ENCODE data around the gene ANKRD44. TPM values are rescaled to one million over a fixed set of nuclear protein-coding genes. Genes with fewer than 3 reads are reported as not detected.

ANKRD44 gene
- total RNA-seq, 1 experiment from 2014 or later = 7.8 TPM

DNA sequence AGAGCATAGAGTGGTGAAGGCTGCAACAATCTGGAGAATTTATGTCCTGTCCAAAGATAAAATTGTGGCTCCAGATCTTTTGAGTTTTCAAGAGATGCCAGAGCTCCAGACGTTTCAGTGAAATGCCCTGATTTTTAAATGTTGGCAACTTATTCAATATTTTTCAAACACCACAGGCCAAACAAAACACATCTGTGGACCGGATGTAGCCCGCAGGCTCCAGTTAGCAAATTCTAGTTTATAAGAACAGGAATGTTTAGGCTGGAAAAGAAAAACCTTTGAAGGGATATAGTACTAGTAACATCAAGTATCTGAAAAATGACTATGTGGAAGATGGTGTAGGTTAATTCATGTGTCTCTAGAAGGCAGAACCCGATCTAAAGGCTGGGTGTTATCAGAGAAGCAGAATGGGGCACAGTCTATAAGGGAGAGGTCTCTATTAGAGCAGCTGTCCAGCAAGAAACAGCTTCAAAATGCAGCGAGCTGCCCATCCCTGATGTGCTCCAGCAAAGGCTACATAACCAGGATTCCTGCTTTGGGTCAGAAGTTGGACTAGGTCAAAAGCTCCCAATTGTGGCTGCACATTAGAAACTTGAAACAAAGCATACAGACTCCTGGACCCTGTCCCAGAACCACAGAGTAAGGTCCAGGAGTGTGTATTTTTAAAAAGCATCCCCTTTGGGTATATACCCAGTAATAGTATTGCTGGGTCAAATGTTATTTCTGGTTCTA, 105.9 kb downstream of the ANKRD44 start:
- Histone ChIP-seq H3K9me3 (ENCODE audit: control insufficient read depth, insufficient read depth, low read depth, low read length) (no peaks in the 10 kb centered on the region), H3K36me3 (ENCODE audit: control insufficient read depth, insufficient read depth, low read length) (no peaks in the 10 kb centered on the region), H3K4me3 (ENCODE audit: low read depth in 2 of 2, low read length in 2 of 2) (no peak overlapping the region), H3K4me1 (ENCODE audit: control insufficient read depth, insufficient read depth, low read length) (no peaks in the 10 kb centered on the region), H3K27me3 (ENCODE audit: control insufficient read depth, insufficient read depth, low read length) (no peaks in the 10 kb centered on the region), H3K27ac (ENCODE audit: low read length) (no peak overlapping the region)
- in situ Hi-C loops (cut with HindIII; ENCODE audit: low pct_unique_long_range_greater_than_20kb, low sequenced_read_pairs) = no loop called here
- no TSS peak for BruUV-seq (replicated peaks)
- POLR2A ChIA-PET = no interaction called here
- DNase-seq (ENCODE audit: low read depth, low spot score) (no peak), ATAC-seq (no peak)
- intact Hi-C loops (cut with micrococcal nuclease; ENCODE audit: unreplicated experiment) = no loop called here
- CTCF ChIA-PET = no interaction called here
- no peak for TF ChIP-seq POLR2AphosphoS5 (IDR thresholded peaks at IDR 0.05; ENCODE audit: low read depth, low read length)
- TF ChIP-seq TCF7L2 (IDR thresholded peaks at IDR 0.05; ENCODE audit: low read depth, low read length) = no peak
- no peak for TF ChIP-seq SIN3A (IDR thresholded peaks at IDR 0.05; ENCODE audit: borderline replicate concordance, insufficient read depth, low read depth, low read length)
- TF ChIP-seq, protein P1, sequence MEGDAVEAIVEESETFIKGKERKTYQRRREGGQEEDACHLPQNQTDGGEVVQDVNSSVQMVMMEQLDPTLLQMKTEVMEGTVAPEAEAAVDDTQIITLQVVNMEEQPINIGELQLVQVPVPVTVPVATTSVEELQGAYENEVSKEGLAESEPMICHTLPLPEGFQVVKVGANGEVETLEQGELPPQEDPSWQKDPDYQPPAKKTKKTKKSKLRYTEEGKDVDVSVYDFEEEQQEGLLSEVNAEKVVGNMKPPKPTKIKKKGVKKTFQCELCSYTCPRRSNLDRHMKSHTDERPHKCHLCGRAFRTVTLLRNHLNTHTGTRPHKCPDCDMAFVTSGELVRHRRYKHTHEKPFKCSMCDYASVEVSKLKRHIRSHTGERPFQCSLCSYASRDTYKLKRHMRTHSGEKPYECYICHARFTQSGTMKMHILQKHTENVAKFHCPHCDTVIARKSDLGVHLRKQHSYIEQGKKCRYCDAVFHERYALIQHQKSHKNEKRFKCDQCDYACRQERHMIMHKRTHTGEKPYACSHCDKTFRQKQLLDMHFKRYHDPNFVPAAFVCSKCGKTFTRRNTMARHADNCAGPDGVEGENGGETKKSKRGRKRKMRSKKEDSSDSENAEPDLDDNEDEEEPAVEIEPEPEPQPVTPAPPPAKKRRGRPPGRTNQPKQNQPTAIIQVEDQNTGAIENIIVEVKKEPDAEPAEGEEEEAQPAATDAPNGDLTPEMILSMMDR (IDR thresholded peaks at IDR 0.05) = no peak
- TF ChIP-seq, protein P2, sequence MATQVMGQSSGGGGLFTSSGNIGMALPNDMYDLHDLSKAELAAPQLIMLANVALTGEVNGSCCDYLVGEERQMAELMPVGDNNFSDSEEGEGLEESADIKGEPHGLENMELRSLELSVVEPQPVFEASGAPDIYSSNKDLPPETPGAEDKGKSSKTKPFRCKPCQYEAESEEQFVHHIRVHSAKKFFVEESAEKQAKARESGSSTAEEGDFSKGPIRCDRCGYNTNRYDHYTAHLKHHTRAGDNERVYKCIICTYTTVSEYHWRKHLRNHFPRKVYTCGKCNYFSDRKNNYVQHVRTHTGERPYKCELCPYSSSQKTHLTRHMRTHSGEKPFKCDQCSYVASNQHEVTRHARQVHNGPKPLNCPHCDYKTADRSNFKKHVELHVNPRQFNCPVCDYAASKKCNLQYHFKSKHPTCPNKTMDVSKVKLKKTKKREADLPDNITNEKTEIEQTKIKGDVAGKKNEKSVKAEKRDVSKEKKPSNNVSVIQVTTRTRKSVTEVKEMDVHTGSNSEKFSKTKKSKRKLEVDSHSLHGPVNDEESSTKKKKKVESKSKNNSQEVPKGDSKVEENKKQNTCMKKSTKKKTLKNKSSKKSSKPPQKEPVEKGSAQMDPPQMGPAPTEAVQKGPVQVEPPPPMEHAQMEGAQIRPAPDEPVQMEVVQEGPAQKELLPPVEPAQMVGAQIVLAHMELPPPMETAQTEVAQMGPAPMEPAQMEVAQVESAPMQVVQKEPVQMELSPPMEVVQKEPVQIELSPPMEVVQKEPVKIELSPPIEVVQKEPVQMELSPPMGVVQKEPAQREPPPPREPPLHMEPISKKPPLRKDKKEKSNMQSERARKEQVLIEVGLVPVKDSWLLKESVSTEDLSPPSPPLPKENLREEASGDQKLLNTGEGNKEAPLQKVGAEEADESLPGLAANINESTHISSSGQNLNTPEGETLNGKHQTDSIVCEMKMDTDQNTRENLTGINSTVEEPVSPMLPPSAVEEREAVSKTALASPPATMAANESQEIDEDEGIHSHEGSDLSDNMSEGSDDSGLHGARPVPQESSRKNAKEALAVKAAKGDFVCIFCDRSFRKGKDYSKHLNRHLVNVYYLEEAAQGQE (IDR thresholded peaks at IDR 0.05; ENCODE audit: insufficient read depth in 1 of 2, low read depth in 2 of 2, low read length in 1 of 2) = no peak

DNA sequence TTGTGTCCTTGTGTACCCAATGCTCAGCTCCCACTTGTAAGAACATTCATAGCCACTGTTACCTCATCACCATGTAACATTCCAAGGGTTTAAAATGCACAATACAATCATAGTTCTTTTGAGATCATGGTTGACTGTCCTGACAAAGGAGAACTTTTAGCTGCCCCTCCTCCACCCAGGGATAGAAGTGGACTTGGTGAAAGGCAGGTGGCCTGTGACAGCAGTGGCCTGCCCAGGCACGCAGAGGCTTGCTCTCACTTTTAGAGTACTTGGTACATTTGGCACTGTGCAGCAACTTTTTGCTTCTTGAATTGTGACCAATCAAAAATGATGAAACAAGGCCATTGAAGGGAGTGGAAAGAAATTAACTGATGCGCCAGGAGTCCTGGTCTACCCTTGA, 108.7 kb downstream of the ANKRD44 start:
- ATAC-seq = no peak
- in situ Hi-C loops (cut with HindIII; ENCODE audit: low pct_unique_long_range_greater_than_20kb, low sequenced_read_pairs) = no loop called here
- TF ChIP-seq, protein P2 (IDR thresholded peaks at IDR 0.05; ENCODE audit: insufficient read depth in 1 of 2, low read depth in 2 of 2, low read length in 1 of 2) = no peak
- TF ChIP-seq POLR2AphosphoS5 (IDR thresholded peaks at IDR 0.05; ENCODE audit: low read depth, low read length) (no peak), SIN3A (IDR thresholded peaks at IDR 0.05; ENCODE audit: borderline replicate concordance, insufficient read depth, low read depth, low read length) (no peak), TCF7L2 (IDR thresholded peaks at IDR 0.05; ENCODE audit: low read depth, low read length) (no peak)
- TF ChIP-seq, protein P1 (IDR thresholded peaks at IDR 0.05) = no peak
- H3K27ac ChIP-seq (ENCODE audit: low read length) = no peak overlapping the region
- no peaks in the 10 kb centered on the region for H3K4me1 ChIP-seq (ENCODE audit: control insufficient read depth, insufficient read depth, low read length)
- intact Hi-C loops (cut with micrococcal nuclease; ENCODE audit: unreplicated experiment) = no loop called here
- CTCF ChIA-PET = no interaction called here
- no peaks in the 10 kb centered on the region for H3K9me3 ChIP-seq (ENCODE audit: control insufficient read depth, insufficient read depth, low read depth, low read length)
- no peak for DNase-seq (ENCODE audit: low read depth, low spot score)
- H3K36me3 ChIP-seq (ENCODE audit: control insufficient read depth, insufficient read depth, low read length) = no peaks in the 10 kb centered on the region
- no peak overlapping the region for H3K4me3 ChIP-seq (ENCODE audit: low read depth in 2 of 2, low read length in 2 of 2)
- H3K27me3 ChIP-seq (ENCODE audit: control insufficient read depth, insufficient read depth, low read length) = no peaks in the 10 kb centered on the region
- BruUV-seq (replicated peaks) = no TSS peak
- POLR2A ChIA-PET = no interaction called here
